ENCODE results near the gene RAP2A.

The RAP2A gene

DNA sequence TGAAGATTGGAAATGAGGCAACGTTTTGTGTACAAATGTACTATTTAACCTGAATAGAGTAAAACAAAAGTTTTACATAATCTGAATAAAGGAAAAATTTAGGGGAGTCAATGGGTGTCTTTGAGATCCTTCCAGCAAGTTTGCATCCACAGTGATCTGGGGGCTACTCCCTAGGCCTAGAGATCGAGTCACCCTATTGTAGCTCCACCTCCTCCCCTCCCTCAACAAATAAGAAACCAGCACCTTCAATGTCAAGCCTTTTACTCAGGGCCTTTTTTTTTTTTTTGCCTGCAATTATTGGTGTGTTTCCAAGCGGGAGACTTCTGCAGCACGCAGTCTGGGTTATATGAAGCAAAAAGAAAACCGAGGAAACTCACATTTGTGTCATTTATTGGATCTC, 16.3 kb upstream of the RAP2A start:
- no peak for FAIRE-seq
- no peak for DNase-seq (ENCODE audit: extremely low spot score, insufficient read length, low read depth)

GRCh38 chr13:97422118-97423054, 11.6 kb upstream of the RAP2A start:
- FAIRE-seq: no peak

DNA sequence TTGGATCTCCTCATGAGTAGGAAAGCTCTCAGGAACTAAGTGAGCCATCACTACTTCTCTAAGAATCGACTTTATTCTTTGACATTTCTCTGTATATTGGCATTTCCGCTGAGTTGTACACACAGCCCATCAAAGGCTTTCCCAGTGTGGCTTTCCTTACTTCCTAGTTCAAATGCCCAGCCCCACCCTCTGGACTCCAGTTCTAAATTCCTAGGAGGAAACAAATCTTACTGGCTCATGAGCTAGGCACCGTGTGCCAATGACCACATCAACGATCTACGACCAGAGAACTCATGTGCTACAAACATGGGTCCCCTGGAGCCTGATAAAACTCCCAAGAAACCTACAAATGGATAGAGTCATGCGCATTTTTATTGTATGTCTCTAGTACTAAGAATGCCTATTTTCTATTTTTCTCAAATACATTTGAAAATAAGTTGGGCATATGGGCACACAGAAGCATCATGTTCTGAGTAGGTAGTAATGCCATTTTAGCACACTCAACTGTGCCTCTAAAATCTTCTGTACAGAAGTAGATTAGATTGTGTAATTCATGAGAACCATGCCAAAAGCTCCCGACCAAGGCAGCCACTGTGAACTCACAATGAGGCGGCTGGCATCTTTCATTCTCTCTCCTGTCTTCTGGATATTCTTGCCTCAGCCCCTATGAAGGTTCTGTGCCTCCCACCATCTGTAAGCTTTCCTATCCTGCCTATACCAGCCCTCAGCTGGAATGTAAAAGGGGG, 10.5 kb upstream of the RAP2A start:
- DNase-seq (ENCODE audit: extremely low spot score, insufficient read length, low read depth) (no peak), FAIRE-seq (no peak)

More at GRCh38 chr13:97422118-97423054, 11.6 kb upstream of the RAP2A start:
- no peak for DNase-seq (ENCODE audit: extremely low spot score, insufficient read length, low read depth)

GRCh38 chr13:97425590-97425989, 8.4 kb upstream of the RAP2A start:
- no peak for DNase-seq (ENCODE audit: extremely low spot score, insufficient read length, low read depth)
- no peak for FAIRE-seq

- no peak for FAIRE-seq
Measured at GRCh38 chr13:97426695-97427094, 7.3 kb upstream of the RAP2A start.

GRCh38 chr13:97429681-97430081, 4.3 kb upstream of the RAP2A start:
- FAIRE-seq (no peak), DNase-seq (ENCODE audit: extremely low spot score, insufficient read length, low read depth) (no peak)

More at GRCh38 chr13:97426695-97427094, 7.3 kb upstream of the RAP2A start:
- DNase-seq (ENCODE audit: extremely low spot score, insufficient read length, low read depth): no peak

DNA sequence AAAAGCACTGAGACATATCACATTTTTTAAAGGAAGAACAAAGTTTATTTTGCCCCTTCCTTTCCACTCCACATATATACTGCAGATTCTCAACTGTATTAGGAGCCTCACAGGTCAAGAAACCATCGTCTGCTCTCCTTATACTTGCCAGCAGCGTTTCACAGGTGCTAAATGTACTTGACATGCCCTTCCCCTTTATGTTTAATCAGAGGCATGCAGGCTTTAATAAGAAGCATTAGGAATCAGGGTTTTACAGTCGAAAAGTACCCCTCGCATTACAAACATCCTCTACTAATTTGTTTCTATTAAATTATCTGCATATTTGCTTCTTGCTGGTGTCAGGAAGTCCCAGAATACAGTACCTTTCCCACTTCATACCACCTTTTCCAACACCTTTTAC, 3.7 kb upstream of the RAP2A start:
- FAIRE-seq (no peak), DNase-seq (ENCODE audit: extremely low spot score, insufficient read length, low read depth) (no peak)

GRCh38 chr13:97431171-97431764, 2.7 kb upstream of the RAP2A start:
- FAIRE-seq (no peak), DNase-seq (ENCODE audit: extremely low spot score, insufficient read length, low read depth) (no peak)

- DNase-seq (ENCODE audit: extremely low spot score, insufficient read length, low read depth) (no peak), FAIRE-seq (peak; percentile 15)
Measured at GRCh38 chr13:97432232-97432916, 1.6 kb upstream of the RAP2A start.

- FAIRE-seq: peak; percentile 100
- peak; percentile 76 for DNase-seq (ENCODE audit: extremely low spot score, insufficient read length, low read depth)
Measured at GRCh38 chr13:97432917-97433726, 847 bp upstream of the RAP2A start.

DNA sequence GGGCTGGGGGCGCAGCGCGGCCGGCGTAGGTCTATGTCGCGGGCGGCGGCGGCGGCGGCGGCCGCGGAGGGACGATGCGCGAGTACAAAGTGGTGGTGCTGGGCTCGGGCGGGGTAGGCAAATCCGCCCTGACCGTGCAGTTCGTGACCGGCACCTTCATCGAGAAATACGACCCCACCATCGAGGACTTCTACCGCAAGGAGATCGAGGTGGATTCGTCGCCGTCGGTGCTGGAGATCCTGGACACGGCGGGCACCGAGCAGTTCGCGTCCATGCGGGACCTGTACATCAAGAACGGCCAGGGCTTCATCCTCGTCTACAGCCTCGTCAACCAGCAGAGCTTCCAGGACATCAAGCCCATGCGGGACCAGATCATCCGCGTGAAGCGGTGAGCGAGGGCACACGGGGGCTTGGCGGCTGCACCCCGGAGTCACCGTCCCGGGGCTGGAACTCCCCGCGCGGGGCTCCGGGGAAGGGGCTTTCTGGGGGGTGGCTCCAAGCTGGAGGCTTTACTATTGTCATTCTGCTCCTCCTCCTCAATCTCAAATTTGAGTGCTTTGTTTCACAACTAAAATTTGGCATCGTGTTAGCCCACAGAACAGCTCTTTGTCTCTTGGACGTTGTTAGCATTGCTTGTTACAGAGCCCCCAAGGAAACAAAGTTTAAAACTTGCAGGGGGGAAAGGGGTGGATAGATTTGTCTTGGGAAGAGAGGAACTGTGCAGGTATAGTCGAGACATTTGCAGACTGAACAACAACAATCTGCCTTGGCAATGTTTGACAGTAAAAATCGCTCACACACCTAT, 630 bp downstream of the RAP2A start:
- FAIRE-seq: peak; percentile 59
- DNase-seq (ENCODE audit: extremely low spot score, insufficient read length, low read depth): no peak

- FAIRE-seq: no peak
- no peak for DNase-seq (ENCODE audit: extremely low spot score, insufficient read length, low read depth)
Measured at GRCh38 chr13:97435323-97435722, 1.4 kb downstream of the RAP2A start.

DNA sequence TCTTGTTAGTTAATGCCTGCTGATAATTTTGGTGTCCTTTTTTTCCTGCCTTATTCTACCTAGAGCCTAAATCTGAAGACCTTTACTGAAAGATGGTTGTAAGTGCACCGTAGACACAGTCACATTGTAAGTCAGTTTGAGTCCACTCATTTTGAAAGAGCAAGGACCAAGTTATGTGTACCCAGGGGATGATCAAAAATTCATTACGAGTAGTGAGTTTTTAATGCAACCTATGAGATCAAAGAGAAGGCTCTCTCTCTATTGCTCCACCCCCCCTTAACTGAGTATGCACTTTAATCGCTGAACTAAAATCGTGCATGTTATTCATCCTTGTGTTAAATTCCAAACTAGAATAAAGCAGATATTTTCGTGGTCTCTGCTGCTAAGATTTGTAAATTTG, 1.8 kb downstream of the RAP2A start:
- DNase-seq (ENCODE audit: extremely low spot score, insufficient read length, low read depth) (no peak), FAIRE-seq (peak; percentile 73)

DNA sequence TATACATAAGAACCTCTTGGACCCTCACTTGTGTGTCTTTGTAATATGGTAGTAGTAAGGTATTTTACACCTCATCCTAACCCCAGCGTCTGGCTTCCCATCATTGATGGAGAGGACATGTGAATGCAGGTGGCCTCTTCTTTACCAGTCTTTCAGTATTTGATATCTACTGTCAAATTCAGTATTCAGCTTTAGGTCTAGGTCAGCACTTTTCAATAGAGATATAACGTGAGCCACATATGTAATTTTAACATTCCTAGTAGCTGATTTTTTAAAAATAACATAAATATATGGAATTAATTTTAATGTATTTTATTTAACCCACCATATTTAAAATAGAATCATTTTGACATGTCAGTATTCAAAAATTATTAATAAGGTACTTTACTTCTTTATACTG, 2.9 kb downstream of the RAP2A start:
- DNase-seq (ENCODE audit: extremely low spot score, insufficient read length, low read depth): no peak
- FAIRE-seq: no peak

DNA sequence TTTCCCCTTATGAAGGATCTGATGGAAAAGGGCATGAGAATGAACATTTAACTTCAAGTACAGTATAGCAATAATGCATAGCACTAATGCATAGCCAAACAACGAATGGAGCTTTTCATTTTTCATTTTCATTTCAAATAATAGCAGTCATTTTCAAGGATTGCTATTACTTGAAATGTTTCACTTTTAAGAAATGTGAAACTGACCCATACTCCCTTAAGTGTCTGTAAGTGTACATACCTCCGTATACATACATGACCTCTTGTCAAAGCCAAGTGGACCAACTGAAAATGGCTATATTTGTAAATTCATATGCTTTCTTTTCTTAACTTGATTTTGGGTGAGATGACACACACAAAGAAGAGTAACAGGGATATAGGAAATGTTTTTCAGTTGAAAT, 3.8 kb downstream of the RAP2A start:
- DNase-seq (ENCODE audit: extremely low spot score, insufficient read length, low read depth): no peak
- peak; percentile 72 for FAIRE-seq

- FAIRE-seq: no peak
- DNase-seq (ENCODE audit: extremely low spot score, insufficient read length, low read depth): no peak
Measured at GRCh38 chr13:97438856-97439595, 5.1 kb downstream of the RAP2A start.

GRCh38 chr13:97440598-97441170, 6.7 kb downstream of the RAP2A start:
- no peak for DNase-seq (ENCODE audit: extremely low spot score, insufficient read length, low read depth)
- FAIRE-seq: no peak

DNA sequence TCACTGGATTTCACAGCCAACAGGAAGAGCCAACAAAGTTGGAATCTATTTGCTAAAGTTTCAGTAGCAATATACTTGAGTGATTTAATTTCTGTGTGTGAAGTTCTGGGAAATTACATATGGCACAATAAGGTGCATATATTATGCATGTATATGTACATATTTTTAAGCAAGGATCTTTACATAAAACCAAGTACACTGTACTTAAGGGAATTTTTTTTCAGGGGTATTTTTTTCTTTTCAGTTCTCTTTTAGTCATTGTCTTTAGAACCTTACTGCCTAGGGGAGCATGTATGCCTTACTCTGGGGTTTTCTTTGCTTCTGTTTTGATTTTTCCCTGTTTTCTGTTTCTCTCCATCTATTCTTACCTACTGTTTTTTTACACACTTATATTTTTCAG, 7.4 kb downstream of the RAP2A start:
- FAIRE-seq (peak; percentile 9), DNase-seq (ENCODE audit: extremely low spot score, insufficient read length, low read depth) (no peak)
